GM12891 (cell line): ENCODE data around the gene LRRC8B. TPM values are rescaled to one million over a fixed set of nuclear protein-coding genes. Genes with fewer than 3 reads are reported as not detected.

ENCODE experiments used
- DNase-seq: peaks from one replicate; pipeline ENCODE4 v3.0.0; 2011; ENCODE audit warnings: low spot score; ENCODE audit not compliant: insufficient read length
- FAIRE-seq: peaks from 2 replicates; lab custom pipeline; 2011; peaks lifted over from hg19 to GRCh38; lab: Jason Lieb, UNC
- PAX5 ChIP-seq: IDR thresholded peaks from 2 replicates; pipeline ENCODE4 v1.6.1; 2011; ENCODE audit warnings: low read length, moderate library complexity, mild to moderate bottlenecking; ENCODE audit not compliant: insufficient read depth, severe bottlenecking
- POLR2A ChIP-seq: IDR thresholded peaks from 2 replicates; pipeline ENCODE4 v1.6.1; 2011; ENCODE audit warnings: low read depth, low read length, control low read depth
- POLR2AphosphoS5 ChIP-seq: IDR thresholded peaks from 2 replicates; pipeline ENCODE4 v1.6.1; 2011; ENCODE audit warnings: low read depth, low read length, control low read depth
- POU2F2 ChIP-seq: IDR thresholded peaks from 2 replicates; pipeline ENCODE4 v1.6.1; 2011; ENCODE audit warnings: low read depth, mild to moderate bottlenecking, control low read depth, low read length, moderate library complexity
- SPI1 ChIP-seq: IDR thresholded peaks from 2 replicates; pipeline ENCODE4 v1.6.1; 2011; ENCODE audit warnings: low read depth, low read length, control low read depth
- TAF1 ChIP-seq: IDR thresholded peaks from 2 replicates; pipeline ENCODE4 v1.6.1; 2011; ENCODE audit warnings: low read depth, low read length, control low read depth
- polyA plus RNA-seq: library from polyadenylated mRNA; unstranded; fragments of >200 nt; gene quantifications from one replicate; pipeline ENCODE4 v1.2.1, GENCODE V29; 2012; ENCODE audit warnings: low read depth, missing spikeins, inconsistent platforms; ENCODE audit not compliant: missing spikeins

The LRRC8B gene
- polyA plus RNA-seq = 0.64 TPM

- DNase-seq (peak; percentile 72), FAIRE-seq (peak; percentile 97)
- TF ChIP-seq TAF1 (peak; percentile 68), SPI1 (no peak), POLR2AphosphoS5 (peak; percentile 27; the same call in 1 of the 2 replicates), PAX5 (peak; percentile 32), POU2F2 (peak; percentile 5; the same call in 1 of the 2 replicates), POLR2A (0 out of 2 replicates have a peak, but pooled peaks have one; percentile 35)
These were observed at the start of gene LRRC8B for GRCh38 chr1:89524369-89525168. TSS of gene LRRC8B (plus strand) at chr1:89524829. CDS start at chr1:89582651, 57,822 bp downstream.

GRCh38 chr1:89475269-89475668 lies 49.4 kb upstream of the LRRC8B start:
- FAIRE-seq (no peak), DNase-seq (no peak)
- TF ChIP-seq TAF1 = no peak
- TF ChIP-seq POU2F2 = no peak
- TF ChIP-seq POLR2A = no peak
- no peak for TF ChIP-seq SPI1
- TF ChIP-seq POLR2AphosphoS5 = no peak
- no peak for TF ChIP-seq PAX5

- DNase-seq (no peak), FAIRE-seq (no peak)
- TF ChIP-seq SPI1 (no peak), PAX5 (no peak), POU2F2 (no peak), TAF1 (no peak), POLR2AphosphoS5 (no peak)
These were observed 48.6 kb upstream of the LRRC8B start for GRCh38 chr1:89476072-89476471.

- TF ChIP-seq POLR2AphosphoS5 (no peak), TAF1 (no peak), SPI1 (no peak), PAX5 (no peak), POLR2A (no peak), POU2F2 (no peak)
- FAIRE-seq = peak; percentile 82
- peak; percentile 29 for DNase-seq
These were observed 41.4 kb upstream of the LRRC8B start for GRCh38 chr1:89483010-89483756.

GRCh38 chr1:89483757-89484077 lies 40.9 kb upstream of the LRRC8B start:
- TF ChIP-seq POLR2A (no peak), POLR2AphosphoS5 (no peak), PAX5 (no peak), POU2F2 (no peak), TAF1 (no peak), SPI1 (no peak)
- DNase-seq (no peak), FAIRE-seq (no peak)

GRCh38 chr1:89484092-89485038 lies 40.3 kb upstream of the LRRC8B start:
- no peak for TF ChIP-seq POU2F2
- TF ChIP-seq SPI1 = peak; percentile 35
- TF ChIP-seq TAF1 = no peak
- DNase-seq = no peak
- FAIRE-seq = no peak

- no peak for DNase-seq
- TF ChIP-seq POLR2A = no peak
- TF ChIP-seq PAX5 = no peak
- TF ChIP-seq TAF1 = no peak
- TF ChIP-seq SPI1 = no peak
- no peak for TF ChIP-seq POLR2AphosphoS5
- no peak for TF ChIP-seq POU2F2
- FAIRE-seq = no peak
These were observed 36.7 kb upstream of the LRRC8B start for GRCh38 chr1:89487972-89488371.

- TF ChIP-seq POLR2A = no peak
- TF ChIP-seq TAF1 = no peak
- no peak for TF ChIP-seq POLR2AphosphoS5
- no peak for TF ChIP-seq SPI1
- no peak for TF ChIP-seq PAX5
- no peak for TF ChIP-seq POU2F2
- no peak for FAIRE-seq
- no peak for DNase-seq
These were observed 35.4 kb upstream of the LRRC8B start for GRCh38 chr1:89489047-89489729.
